GM12801 (cell line): ENCODE results near the gene CEACAM16.

Experiments used
- CTCF ChIP-seq: IDR thresholded peaks from one replicate; pipeline ENCODE4 v1.5.1; 2011; ENCODE audit warnings: control low read depth; ENCODE audit not compliant: insufficient read length; ENCODE audit errors: extremely low read depth

CEACAM16 gene

GRCh38 chr19:44708940-44709339 is 10.0 kb downstream of the CEACAM16 start:
- no peak for TF ChIP-seq CTCF

- no peak for TF ChIP-seq CTCF
These were observed 11.5 kb downstream of the CEACAM16 start for GRCh38 chr19:44710483-44710882.

- no peak for TF ChIP-seq CTCF
These were observed 14.0 kb downstream of the CEACAM16 start for GRCh38 chr19:44712864-44713515.

GRCh38 chr19:44714597-44715169 is 15.7 kb downstream of the CEACAM16 start:
- TF ChIP-seq CTCF = no peak

GRCh38 chr19:44717603-44718002 is 18.7 kb downstream of the CEACAM16 start:
- no peak for TF ChIP-seq CTCF

GRCh38 chr19:44718441-44719261 is 19.7 kb downstream of the CEACAM16 start:
- no peak for TF ChIP-seq CTCF

GRCh38 chr19:44719262-44719701 is 20.3 kb downstream of the CEACAM16 start:
- no peak for TF ChIP-seq CTCF
